CD1c-positive myeloid dendritic cell (primary cell): ENCODE results near the gene PRAMEF18.
"Not testable (repeated sequence)": the region's sequence is repeated elsewhere in the genome, so short reads cannot be mapped to it uniquely, and the experiment has no call there.

Source experiments
- DNase-seq: peaks from one replicate; pipeline ENCODE4 v3.0.0-alpha.2; 2016; ENCODE audit errors: extremely low spot score

PRAMEF18 gene

GRCh38 chr1:13208712-13209111, 17.2 kb downstream of the PRAMEF18 start:
- not testable (repeated sequence) for DNase-seq

GRCh38 chr1:13201309-13201708, 24.6 kb downstream of the PRAMEF18 start, which contains the start of gene PRAMEF13:
Gene PRAMEF13 (minus strand): TSS chr1:13201409. CDS start chr1:13199589, 1,820 bp downstream.
- DNase-seq, result not testable (repeated sequence)
